ENCODE data around the gene RSF1. TPM values are rescaled to one million over a fixed set of nuclear protein-coding genes. Genes with fewer than 3 reads are reported as not detected.
"Not testable (repeated sequence)": the region's sequence is repeated elsewhere in the genome, so short reads cannot be mapped to it uniquely, and the experiment has no call there.

Gene RSF1
- 10 to 100 TPM; 49.3 to 51.3 TPM for total RNA-seq
- polyA plus RNA-seq (ENCODE audit: insufficient read length in 6 of 6), result 10 to 100 TPM; 66.9 to 94.8 (median 77.1) TPM
- long read RNA-seq, donor 1, full-length matches to known transcripts, result 34 of 34 reads
- long read RNA-seq, donor 1, partial matches to known transcripts, result 0 of 34 reads
- long read RNA-seq, donor 1, other reads (novel, unspliced or antisense), result 0 of 34 reads
- long read RNA-seq, donor 2, full-length matches to known transcripts, result 16 of 22 reads
- long read RNA-seq, donor 2, partial matches to known transcripts, result 6 of 22 reads
- long read RNA-seq, donor 2, other reads (novel, unspliced or antisense), result 0 of 22 reads
- long read RNA-seq, donor 3, full-length matches to known transcripts, result 9 of 9 reads
- long read RNA-seq, donor 3, partial matches to known transcripts, result 0 of 9 reads
- long read RNA-seq, donor 3, other reads (novel, unspliced or antisense), result 0 of 9 reads
- long read RNA-seq, donor 4, transcript RSF1-206 (6 exons, 2,107 nt), result major isoform, 13 of 46 reads
- long read RNA-seq, donor 4, partial matches to known transcripts, result 27 of 46 reads
- long read RNA-seq, donor 4, other reads (novel, unspliced or antisense), result 6 of 46 reads
- long read RNA-seq, donor 5, full-length matches to known transcripts, result 15 of 77 reads
- long read RNA-seq, donor 5, partial matches to known transcripts, result 17 of 77 reads
- long read RNA-seq, donor 5, other reads (novel, unspliced or antisense), result 45 of 77 reads
- long read RNA-seq, donor 6, full-length matches to known transcripts, result 7 of 12 reads
- long read RNA-seq, donor 6, partial matches to known transcripts, result 5 of 12 reads
- long read RNA-seq, donor 6, other reads (novel, unspliced or antisense), result 0 of 12 reads
- long read RNA-seq, donor 7, full-length matches to known transcripts, result 4 of 38 reads
- long read RNA-seq, donor 7, partial matches to known transcripts, result 5 of 38 reads
- long read RNA-seq, donor 7, other reads (novel, unspliced or antisense), result 29 of 38 reads
- long read RNA-seq, donor 8, transcript RSF1-206 (6 exons, 2,107 nt), result major isoform, 8 of 10 reads
- long read RNA-seq, donor 8, partial matches to known transcripts, result 0 of 10 reads
- long read RNA-seq, donor 8, other reads (novel, unspliced or antisense), result 0 of 10 reads
- long read RNA-seq, donor 9, result 0 reads
- long read RNA-seq, donor 10, transcript RSF1-206 (6 exons, 2,107 nt), result major isoform, 37 of 57 reads
- long read RNA-seq, donor 10, partial matches to known transcripts, result 16 of 57 reads
- long read RNA-seq, donor 10, other reads (novel, unspliced or antisense), result 2 of 57 reads
- long read RNA-seq, donor 11, full-length matches to known transcripts, result 18 of 82 reads
- long read RNA-seq, donor 11, partial matches to known transcripts, result 44 of 82 reads
- long read RNA-seq, donor 11, other reads (novel, unspliced or antisense), result 20 of 82 reads
- long read RNA-seq, donor 12, full-length matches to known transcripts, result 17 of 17 reads
- long read RNA-seq, donor 12, partial matches to known transcripts, result 0 of 17 reads
- long read RNA-seq, donor 12, other reads (novel, unspliced or antisense), result 0 of 17 reads

- TF ChIP-seq CTCF (IDR thresholded peaks at IDR 0.05), result peak; percentile 49 to 66
- intact Hi-C loops (cut with DNase I), result no loop called here
Observed at GRCh38 chr11:77820565-77821348, at the start of gene RSF1, which contains the start of gene AAMDC. Gene RSF1 (minus strand): TSS chr11:77820722. CDS start chr11:77820714, 8 bp downstream. Gene AAMDC (plus strand): TSS chr11:77821144. CDS start chr11:77842497, 21,353 bp downstream.

GRCh38 chr11:77868744-77869143, 48.2 kb upstream of the RSF1 start:
- DNase-seq (no peak), ATAC-seq (no peak)
- intact Hi-C loops (cut with DNase I), result no loop called here
- Histone ChIP-seq H3K4me3 (no peak overlapping the region), H3K27me3 (no peaks in the 10 kb centered on the region), H3K36me3 (peaks cover 0 to 31% of the 10 kb centered on the region in 2 donors), H3K4me1 (no peaks in the 10 kb centered on the region), H3K27ac (no peak overlapping the region), H3K9me3 (no peaks in the 10 kb centered on the region)
- TF ChIP-seq CTCF (IDR thresholded peaks at IDR 0.05), result no peak

More at GRCh38 chr11:77820565-77821348, at the start of gene RSF1, which contains the start of gene AAMDC:
- Histone ChIP-seq H3K27ac (peak within 1 kb of the TSS; percentile 96 to 98), H3K4me1 (peaks cover 11 to 44% of the 10 kb centered on the region in 2 donors), H3K4me3 (peak within 1 kb of the TSS; percentile 84 to 100), H3K9me3 (no peaks in the 10 kb centered on the region), H3K36me3 (no peaks in the 10 kb centered on the region), H3K27me3 (no peaks in the 10 kb centered on the region)
- ATAC-seq, result peak; percentile 89
- peak; percentile 97 to 99 (median 98) for DNase-seq

GRCh38 chr11:77866336-77866735, 45.8 kb upstream of the RSF1 start:
- no peaks in the 10 kb centered on the region for H3K27me3 ChIP-seq
- intact Hi-C loops (cut with DNase I), result no loop called here
- H3K4me3 ChIP-seq, result no peak overlapping the region
- H3K27ac ChIP-seq, result no peak overlapping the region
- DNase-seq, result no peak
- H3K4me1 ChIP-seq, result no peaks in the 10 kb centered on the region
- TF ChIP-seq CTCF (IDR thresholded peaks at IDR 0.05), result no peak
- no peak for ATAC-seq
- H3K36me3 ChIP-seq, result peaks cover 0 to 18% of the 10 kb centered on the region in 2 donors
- H3K9me3 ChIP-seq, result no peaks in the 10 kb centered on the region

GRCh38 chr11:77865805-77866204, 45.3 kb upstream of the RSF1 start:
- Histone ChIP-seq H3K36me3 (peaks cover 0 to 18% of the 10 kb centered on the region in 2 donors), H3K4me1 (no peaks in the 10 kb centered on the region), H3K9me3 (no peaks in the 10 kb centered on the region), H3K4me3 (no peak overlapping the region), H3K27ac (no peak overlapping the region), H3K27me3 (no peaks in the 10 kb centered on the region)
- no peak for ATAC-seq
- TF ChIP-seq CTCF (IDR thresholded peaks at IDR 0.05), result no peak
- DNase-seq, result peak in 1 of 4 donors; percentile 2
- intact Hi-C loops (cut with DNase I), result no loop called here

GRCh38 chr11:77861444-77861843, 40.9 kb upstream of the RSF1 start:
- ATAC-seq; H3K27me3 ChIP-seq; H3K4me1 ChIP-seq; DNase-seq; H3K9me3 ChIP-seq; H3K4me3 ChIP-seq; H3K36me3 ChIP-seq; H3K27ac ChIP-seq; intact Hi-C loops (cut with DNase I): not testable (repeated sequence)

GRCh38 chr11:77857906-77858457, 37.5 kb upstream of the RSF1 start:
- H3K27ac ChIP-seq; H3K4me1 ChIP-seq; intact Hi-C loops (cut with DNase I); ATAC-seq; H3K4me3 ChIP-seq; H3K27me3 ChIP-seq; DNase-seq: not testable (repeated sequence)
- H3K36me3 ChIP-seq, result peaks cover 0 to 24% of the 10 kb centered on the region in 2 donors
- H3K9me3 ChIP-seq, result peaks cover 0 to 23% of the 10 kb centered on the region in 2 donors
